Progenitor cell of endocrine pancreas (in vitro differentiated cells): ENCODE measurements around the gene NRDE2. TPM values are rescaled to one million over a fixed set of nuclear protein-coding genes. Genes with fewer than 3 reads are reported as not detected.
"Not testable (repeated sequence)": the region's sequence is repeated elsewhere in the genome, so short reads cannot be mapped to it uniquely, and the experiment has no call there.

Experiments used
- DNase-seq: peaks from one replicate; pipeline ENCODE4 v3.0.0; 2021; ENCODE audit warnings: low spot score; ENCODE audit not compliant: unreplicated experiment
- H3K27ac Mint-ChIP-seq: 2 replicates; pipeline ENCODE4 v1.8.0; 2021; ENCODE audit warnings: mild to moderate bottlenecking, moderate library complexity, mixed read lengths
- H3K27me3 Mint-ChIP-seq: 2 replicates; pipeline ENCODE4 v1.8.0; 2021; ENCODE audit warnings: mixed read lengths
- H3K36me3 Mint-ChIP-seq: 2 replicates; pipeline ENCODE4 v1.8.0; 2022; ENCODE audit warnings: mixed read lengths; ENCODE audit not compliant: insufficient read depth
- H3K4me1 Mint-ChIP-seq: 2 replicates; pipeline ENCODE4 v1.8.0; 2021; ENCODE audit warnings: low read depth, mixed read lengths
- H3K4me3 Mint-ChIP-seq: 2 replicates; pipeline ENCODE4 v1.8.0; 2021; ENCODE audit warnings: low read depth, mild to moderate bottlenecking, moderate library complexity, mixed read lengths
- H3K9me3 Mint-ChIP-seq: 2 replicates; pipeline ENCODE4 v1.8.0; 2021; ENCODE audit warnings: low read depth, mixed read lengths
- CTCF ChIP-seq: fragments of 200-600 bp; sonication (generic); IDR thresholded peaks from one replicate; pipeline ENCODE4 v1.5.0; 2021; ENCODE audit warnings: antibody characterized with exemption, mild to moderate bottlenecking; ENCODE audit not compliant: unreplicated experiment
- total RNA-seq: library from RNA; stranded (reverse); gene quantifications from 2 replicates; pipeline ENCODE4 v1.2.1, GENCODE V29; 2021

Gene NRDE2
- total RNA-seq, 1 donor from 2014 or later = 36.7 TPM

GRCh38 chr14:90248594-90248993, 83.1 kb downstream of the NRDE2 start:
- Mint-ChIP-seq H3K27me3 (peaks cover 22% of the 10 kb centered on the region), H3K36me3 (no peaks in the 10 kb centered on the region), H3K4me1 (no peaks in the 10 kb centered on the region)

GRCh38 chr14:90247441-90247840, 84.3 kb downstream of the NRDE2 start:
- not testable (repeated sequence) for H3K9me3 Mint-ChIP-seq, H3K4me3 Mint-ChIP-seq, H3K36me3 Mint-ChIP-seq, DNase-seq, H3K4me1 Mint-ChIP-seq, H3K27ac Mint-ChIP-seq
- peaks cover 15% of the 10 kb centered on the region for H3K27me3 Mint-ChIP-seq

More at GRCh38 chr14:90248594-90248993, 83.1 kb downstream of the NRDE2 start:
- DNase-seq = no peak
- Mint-ChIP-seq H3K27ac (no peak overlapping the region), H3K9me3 (no peaks in the 10 kb centered on the region), H3K4me3 (no peak overlapping the region)
- TF ChIP-seq CTCF = no peak

GRCh38 chr14:90246936-90247335, 84.8 kb downstream of the NRDE2 start:
- H3K4me1 Mint-ChIP-seq = no peaks in the 10 kb centered on the region
- no peaks in the 10 kb centered on the region for H3K36me3 Mint-ChIP-seq
- H3K27me3 Mint-ChIP-seq = peaks cover 11% of the 10 kb centered on the region
- H3K4me3 Mint-ChIP-seq = no peak overlapping the region
- H3K9me3 Mint-ChIP-seq = no peaks in the 10 kb centered on the region
- no peak for DNase-seq
- no peak overlapping the region for H3K27ac Mint-ChIP-seq
- TF ChIP-seq CTCF = no peak

GRCh38 chr14:90242444-90242843, 89.3 kb downstream of the NRDE2 start:
- peaks cover 9% of the 10 kb centered on the region for H3K36me3 Mint-ChIP-seq
- H3K4me1 Mint-ChIP-seq = no peaks in the 10 kb centered on the region
- peaks cover 6% of the 10 kb centered on the region for H3K27me3 Mint-ChIP-seq
- H3K4me3 Mint-ChIP-seq = no peak overlapping the region
- no peak for DNase-seq
- H3K9me3 Mint-ChIP-seq = peaks cover 27% of the 10 kb centered on the region
- no peak overlapping the region for H3K27ac Mint-ChIP-seq
- no peak for TF ChIP-seq CTCF

GRCh38 chr14:90239139-90239538, 92.6 kb downstream of the NRDE2 start:
- H3K36me3 Mint-ChIP-seq = peaks cover 9% of the 10 kb centered on the region
- H3K4me1 Mint-ChIP-seq = no peaks in the 10 kb centered on the region
- H3K4me3 Mint-ChIP-seq = no peak overlapping the region
- peaks cover 17% of the 10 kb centered on the region for H3K27me3 Mint-ChIP-seq
- DNase-seq = no peak
- no peak for TF ChIP-seq CTCF
- peaks cover 30% of the 10 kb centered on the region for H3K9me3 Mint-ChIP-seq
- H3K27ac Mint-ChIP-seq = no peak overlapping the region

- peak; percentile 69 for DNase-seq
- Mint-ChIP-seq H3K4me1 (no peaks in the 10 kb centered on the region), H3K4me3 (no peak overlapping the region), H3K27me3 (peaks cover 24% of the 10 kb centered on the region), H3K9me3 (peaks cover 24% of the 10 kb centered on the region), H3K36me3 (peaks cover 8% of the 10 kb centered on the region), H3K27ac (peak overlapping the region; percentile 49)
- peak; percentile 99 for TF ChIP-seq CTCF
Observed at GRCh38 chr14:90235179-90235976, 96.4 kb downstream of the NRDE2 start.

GRCh38 chr14:90229942-90230341, 101.8 kb downstream of the NRDE2 start:
- peaks cover 12% of the 10 kb centered on the region for H3K27me3 Mint-ChIP-seq
- H3K4me3 Mint-ChIP-seq, H3K36me3 Mint-ChIP-seq, H3K4me1 Mint-ChIP-seq, H3K27ac Mint-ChIP-seq, DNase-seq, H3K9me3 Mint-ChIP-seq: not testable (repeated sequence)
